ENCODE data around the gene PRSS56.

Gene PRSS56

DNA sequence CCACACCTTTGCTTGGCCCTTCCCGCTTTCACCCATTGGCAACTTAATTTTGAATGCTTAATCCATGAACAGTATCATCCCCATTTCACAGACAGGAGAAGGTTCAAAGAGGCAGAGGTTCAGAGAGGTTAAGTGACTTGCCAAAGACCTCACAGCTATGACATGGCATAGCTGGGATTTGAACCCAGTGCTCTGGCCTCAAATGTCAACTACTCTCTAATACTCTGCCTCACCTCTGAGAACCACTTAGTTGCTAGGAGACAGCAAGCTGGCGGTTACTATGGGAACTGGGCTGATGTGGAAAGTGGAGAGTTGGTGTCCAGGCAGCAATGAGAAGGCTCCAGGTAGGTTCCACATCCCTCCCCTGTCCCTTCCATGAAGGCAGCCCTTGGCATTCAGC, 15.8 kb upstream of the PRSS56 start:
- FAIRE-seq: no peak
- no peak for DNase-seq (ENCODE audit: insufficient read length, low spot score)
- TF ChIP-seq, protein P1, sequence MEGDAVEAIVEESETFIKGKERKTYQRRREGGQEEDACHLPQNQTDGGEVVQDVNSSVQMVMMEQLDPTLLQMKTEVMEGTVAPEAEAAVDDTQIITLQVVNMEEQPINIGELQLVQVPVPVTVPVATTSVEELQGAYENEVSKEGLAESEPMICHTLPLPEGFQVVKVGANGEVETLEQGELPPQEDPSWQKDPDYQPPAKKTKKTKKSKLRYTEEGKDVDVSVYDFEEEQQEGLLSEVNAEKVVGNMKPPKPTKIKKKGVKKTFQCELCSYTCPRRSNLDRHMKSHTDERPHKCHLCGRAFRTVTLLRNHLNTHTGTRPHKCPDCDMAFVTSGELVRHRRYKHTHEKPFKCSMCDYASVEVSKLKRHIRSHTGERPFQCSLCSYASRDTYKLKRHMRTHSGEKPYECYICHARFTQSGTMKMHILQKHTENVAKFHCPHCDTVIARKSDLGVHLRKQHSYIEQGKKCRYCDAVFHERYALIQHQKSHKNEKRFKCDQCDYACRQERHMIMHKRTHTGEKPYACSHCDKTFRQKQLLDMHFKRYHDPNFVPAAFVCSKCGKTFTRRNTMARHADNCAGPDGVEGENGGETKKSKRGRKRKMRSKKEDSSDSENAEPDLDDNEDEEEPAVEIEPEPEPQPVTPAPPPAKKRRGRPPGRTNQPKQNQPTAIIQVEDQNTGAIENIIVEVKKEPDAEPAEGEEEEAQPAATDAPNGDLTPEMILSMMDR (IDR thresholded peaks at IDR 0.05; ENCODE audit: insufficient read depth, missing control alignments): no peak

DNA sequence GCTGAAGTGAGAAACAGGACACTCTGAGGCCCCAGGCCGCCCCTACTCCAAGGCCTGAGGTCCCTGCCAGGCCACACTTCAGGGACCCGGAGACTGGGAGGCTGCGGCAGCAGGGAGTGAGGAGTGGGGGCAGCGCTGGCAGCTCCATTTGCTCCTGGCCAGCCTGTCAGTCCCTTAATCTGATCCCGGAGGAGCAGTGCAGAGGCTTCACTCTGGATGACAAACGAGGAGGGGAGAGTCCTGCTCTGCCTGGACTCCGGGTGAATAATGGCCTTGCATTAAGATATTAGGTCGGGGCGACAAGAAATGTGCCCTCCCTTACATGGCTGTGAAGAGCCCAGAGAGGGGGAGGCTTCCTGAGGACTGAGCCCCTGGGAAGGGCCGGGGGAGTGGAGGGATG, 14.3 kb upstream of the PRSS56 start:
- TF ChIP-seq, protein P1 (IDR thresholded peaks at IDR 0.05; ENCODE audit: insufficient read depth, missing control alignments): no peak
- DNase-seq (ENCODE audit: insufficient read length, low spot score): no peak
- FAIRE-seq: no peak

DNA sequence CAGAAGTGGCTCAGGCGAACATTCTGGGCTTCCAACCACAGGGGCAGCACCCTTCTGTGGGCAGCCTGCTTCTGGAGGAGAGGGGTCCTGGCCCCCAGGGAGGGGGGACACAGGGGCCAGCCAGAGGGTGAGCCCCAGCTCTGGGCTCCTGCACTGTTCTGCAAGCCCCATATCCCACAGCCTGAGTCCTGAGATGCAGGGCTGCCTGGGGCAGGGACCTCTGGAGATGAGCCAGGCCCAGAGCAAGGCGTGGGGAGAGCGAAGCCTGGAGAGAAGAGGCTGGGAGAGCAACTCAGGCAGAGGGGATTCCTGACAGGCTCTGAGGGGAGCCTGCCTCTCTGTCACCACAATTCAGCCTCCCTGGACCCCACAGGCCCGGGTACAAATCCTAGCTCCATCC, 13.5 kb upstream of the PRSS56 start:
- TF ChIP-seq, protein P1 (IDR thresholded peaks at IDR 0.05; ENCODE audit: insufficient read depth, missing control alignments): no peak
- FAIRE-seq (no peak), DNase-seq (ENCODE audit: insufficient read length, low spot score) (no peak)

DNA sequence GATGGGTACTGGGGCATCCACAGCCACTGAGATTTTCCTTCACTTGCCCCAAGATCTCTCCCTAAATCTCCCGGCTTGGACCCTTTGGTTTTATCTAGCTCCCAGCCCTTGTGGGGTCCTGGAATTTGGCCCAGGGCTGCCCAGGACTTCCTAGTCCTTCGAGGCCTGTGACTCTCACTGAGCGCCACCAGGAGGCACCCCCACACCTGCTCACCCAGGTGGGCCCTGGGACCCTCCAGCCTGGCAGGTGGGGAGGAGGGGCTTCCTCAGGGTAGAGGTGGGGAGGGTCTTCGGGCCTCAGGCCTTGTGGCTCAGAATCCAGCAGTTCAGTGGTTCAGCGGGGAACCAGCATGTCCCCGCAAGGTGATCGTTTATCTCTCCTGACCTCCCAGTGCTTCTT, 11.9 kb upstream of the PRSS56 start:
- TF ChIP-seq, protein P1 (IDR thresholded peaks at IDR 0.05; ENCODE audit: insufficient read depth, missing control alignments): no peak
- FAIRE-seq (no peak), DNase-seq (ENCODE audit: insufficient read length, low spot score) (no peak)

DNA sequence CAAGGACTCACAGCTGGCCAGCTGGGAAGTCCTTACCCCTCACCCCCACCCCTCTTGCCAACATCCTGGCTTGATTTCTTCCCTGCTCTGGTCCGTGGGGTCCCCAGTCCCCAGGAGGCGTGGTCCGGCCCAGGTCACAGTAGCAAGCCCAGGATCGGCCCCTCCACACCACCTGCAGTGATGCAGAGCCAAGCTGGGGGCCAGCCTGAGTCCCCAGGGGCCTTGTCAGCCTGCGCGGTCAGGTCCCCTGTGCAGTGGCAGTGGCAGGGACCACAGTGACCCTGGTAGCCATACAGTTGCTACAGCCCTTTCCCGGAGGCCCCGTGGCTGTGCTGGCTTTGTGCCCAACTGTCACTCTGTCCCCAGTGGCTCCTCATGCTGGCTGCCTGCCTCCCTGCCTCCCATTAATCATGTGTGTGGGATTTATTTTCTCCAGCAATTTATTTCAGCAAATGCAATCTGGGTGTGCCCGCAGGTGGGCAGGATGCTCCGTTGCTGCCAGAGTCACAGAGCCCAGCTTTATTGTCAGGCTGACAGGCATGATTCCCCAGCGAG, 8.8 kb upstream of the PRSS56 start:
- TF ChIP-seq, protein P1 (IDR thresholded peaks at IDR 0.05; ENCODE audit: insufficient read depth, missing control alignments): no peak
- FAIRE-seq: no peak
- no peak for DNase-seq (ENCODE audit: insufficient read length, low spot score)

DNA sequence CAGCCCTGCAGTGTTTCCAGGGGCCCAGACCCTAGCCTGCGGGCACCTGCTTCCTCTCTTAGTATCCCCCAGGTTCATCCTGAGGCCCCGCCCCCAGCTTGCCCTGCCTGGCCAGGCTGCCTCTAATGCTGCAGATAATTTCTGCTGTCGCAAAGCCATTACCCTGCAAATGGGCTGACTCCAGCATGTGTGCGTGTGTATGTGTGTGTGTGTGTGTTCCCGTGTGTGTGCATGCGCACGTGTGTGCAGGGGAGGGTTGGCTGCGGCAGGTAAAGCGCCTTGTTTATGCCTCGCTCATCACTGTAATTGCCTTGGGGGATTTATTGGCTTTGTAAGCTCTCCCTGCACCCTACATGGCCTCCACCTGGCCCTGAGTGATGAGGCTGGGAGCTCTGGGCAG, 7.6 kb upstream of the PRSS56 start:
- TF ChIP-seq, protein P1 (IDR thresholded peaks at IDR 0.05; ENCODE audit: insufficient read depth, missing control alignments): no peak
- FAIRE-seq (no peak), DNase-seq (ENCODE audit: insufficient read length, low spot score) (peak; percentile 83)

DNA sequence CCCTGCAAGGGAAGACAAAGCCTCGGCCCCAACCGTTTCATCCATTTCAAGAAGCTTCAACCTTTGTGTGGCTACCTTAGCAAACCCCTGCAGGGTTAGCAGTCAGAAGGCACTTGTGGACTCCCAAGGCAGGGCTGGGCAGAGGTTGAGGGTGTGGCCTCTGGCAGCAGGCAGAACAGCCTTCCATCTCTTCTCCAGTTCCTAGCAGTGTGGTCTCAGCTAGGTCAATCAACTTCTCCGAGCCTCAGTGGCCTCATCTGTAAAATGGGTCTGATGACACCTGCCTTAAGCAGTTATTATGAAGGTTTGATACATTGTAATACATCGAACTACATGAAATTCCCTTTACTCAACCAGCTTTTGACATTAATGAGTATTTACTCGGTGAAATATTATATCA, 6.8 kb upstream of the PRSS56 start:
- no peak for DNase-seq (ENCODE audit: insufficient read length, low spot score)

More for the DNA sequence above, 6.8 kb upstream of the PRSS56 start:
- TF ChIP-seq, protein P1 (IDR thresholded peaks at IDR 0.05; ENCODE audit: insufficient read depth, missing control alignments): no peak
- no peak for FAIRE-seq
